C1 segment of cervical spinal cord (tissue), 14 donors: ENCODE results near the gene SMAD3.

Experiments used
- DNase-seq, 14 donors: peaks; one replicate each; lab custom pipeline; 2025; lab: John Stamatoyannopoulos, UW

The SMAD3 gene

DNA sequence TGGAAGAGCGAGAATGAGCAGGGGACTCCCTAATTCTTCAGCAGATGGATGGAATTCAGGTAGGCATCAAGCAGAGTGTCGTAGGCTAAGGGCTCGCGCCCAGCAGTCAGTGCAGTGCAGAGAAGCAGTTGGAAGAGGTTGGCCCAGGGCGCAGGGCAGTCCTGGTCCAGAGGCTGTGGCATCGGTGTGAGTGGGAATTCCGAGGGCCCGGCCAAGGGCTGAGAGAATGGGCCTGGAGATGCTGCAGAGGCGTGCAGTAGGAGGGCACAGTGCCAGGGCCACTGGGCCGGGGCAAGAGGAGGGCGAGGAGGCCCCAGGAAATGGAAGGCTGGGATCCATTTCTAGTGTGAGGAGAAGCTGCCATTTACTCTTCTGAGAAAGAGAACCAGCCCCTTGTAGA, 114.6 kb downstream of the SMAD3 start:
- no peak for DNase-seq

DNA sequence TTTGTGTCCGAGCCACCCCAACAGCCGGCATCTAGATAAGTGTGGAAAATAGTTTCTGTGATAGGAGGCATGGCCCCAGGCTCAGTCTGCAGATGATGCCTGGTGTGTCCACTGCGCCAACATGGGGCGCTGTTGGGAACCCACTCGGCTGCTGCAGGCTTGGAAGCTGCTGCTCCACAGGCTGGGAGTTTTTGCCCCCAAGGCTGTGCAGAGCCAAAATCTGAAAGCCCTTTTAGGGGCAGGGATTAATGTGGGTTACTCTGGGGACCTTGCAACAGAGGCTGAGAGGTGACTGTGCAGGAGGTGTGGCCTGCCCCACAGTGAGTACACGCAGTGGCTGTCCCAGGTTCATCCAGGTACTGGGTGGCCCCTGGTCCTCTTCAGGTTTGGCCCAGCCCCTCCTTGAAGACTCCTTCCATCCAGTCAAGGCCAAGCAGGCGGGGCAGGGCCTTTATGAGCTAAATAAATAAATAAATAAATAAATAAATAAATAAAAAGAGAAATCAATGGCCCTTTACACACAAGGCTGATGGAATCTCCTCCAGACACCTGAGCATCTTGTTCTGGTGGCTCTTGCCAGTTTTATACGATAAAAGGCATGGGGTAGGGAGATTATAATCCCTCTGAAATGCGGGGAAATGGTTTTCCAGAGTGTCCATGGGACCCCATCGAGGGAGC, 115.3 kb downstream of the SMAD3 start:
- no peak for DNase-seq

DNA sequence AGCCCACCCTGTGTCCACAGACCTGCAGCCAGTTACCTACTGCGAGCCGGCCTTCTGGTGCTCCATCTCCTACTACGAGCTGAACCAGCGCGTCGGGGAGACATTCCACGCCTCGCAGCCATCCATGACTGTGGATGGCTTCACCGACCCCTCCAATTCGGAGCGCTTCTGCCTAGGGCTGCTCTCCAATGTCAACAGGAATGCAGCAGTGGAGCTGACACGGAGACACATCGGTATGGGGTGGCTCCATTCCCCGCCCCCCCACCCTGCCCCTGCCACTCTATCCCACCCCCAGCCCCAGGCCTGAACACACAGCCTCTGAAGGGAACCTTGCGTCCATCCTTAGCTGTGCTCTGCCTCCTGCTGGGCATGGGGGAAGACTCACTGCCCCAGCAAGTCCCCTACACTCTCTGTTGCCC, 115.8 kb downstream of the SMAD3 start:
- no peak for DNase-seq

DNA sequence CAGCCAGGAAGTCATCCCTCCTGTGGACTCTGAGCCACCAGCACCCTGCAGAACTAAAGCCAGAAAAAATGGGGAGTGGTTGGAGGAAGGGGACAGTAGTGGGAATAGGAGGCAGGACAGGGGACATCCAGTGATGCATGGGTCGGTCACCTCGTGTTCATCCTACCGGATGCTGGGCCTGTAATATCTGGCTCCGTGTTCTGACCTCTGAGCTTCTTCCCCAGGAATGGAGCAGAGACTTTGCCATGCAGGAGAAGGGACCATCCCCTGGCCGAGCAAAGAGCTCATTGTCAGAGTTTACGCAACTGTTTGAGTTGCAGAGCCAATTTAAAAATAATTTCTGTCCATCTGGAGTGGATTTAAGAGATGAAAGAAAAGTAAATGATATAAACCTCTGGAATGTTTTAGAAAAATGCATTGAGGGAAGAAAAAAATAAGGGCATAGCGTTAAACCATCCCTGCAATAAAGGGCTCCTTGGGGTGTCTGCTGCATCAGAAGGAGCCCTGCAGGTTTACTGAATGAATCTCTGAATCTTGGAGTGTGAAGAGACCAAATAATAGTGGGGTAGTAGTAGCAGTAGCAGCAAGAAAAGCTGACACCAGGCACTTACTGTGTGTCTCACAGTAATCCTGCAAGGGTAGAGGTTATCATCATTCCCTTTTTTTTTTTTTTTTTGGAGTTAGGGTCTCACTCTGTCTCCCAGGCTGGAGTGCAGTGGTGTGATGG, 118.2 kb downstream of the SMAD3 start:
- DNase-seq = no peak

DNA sequence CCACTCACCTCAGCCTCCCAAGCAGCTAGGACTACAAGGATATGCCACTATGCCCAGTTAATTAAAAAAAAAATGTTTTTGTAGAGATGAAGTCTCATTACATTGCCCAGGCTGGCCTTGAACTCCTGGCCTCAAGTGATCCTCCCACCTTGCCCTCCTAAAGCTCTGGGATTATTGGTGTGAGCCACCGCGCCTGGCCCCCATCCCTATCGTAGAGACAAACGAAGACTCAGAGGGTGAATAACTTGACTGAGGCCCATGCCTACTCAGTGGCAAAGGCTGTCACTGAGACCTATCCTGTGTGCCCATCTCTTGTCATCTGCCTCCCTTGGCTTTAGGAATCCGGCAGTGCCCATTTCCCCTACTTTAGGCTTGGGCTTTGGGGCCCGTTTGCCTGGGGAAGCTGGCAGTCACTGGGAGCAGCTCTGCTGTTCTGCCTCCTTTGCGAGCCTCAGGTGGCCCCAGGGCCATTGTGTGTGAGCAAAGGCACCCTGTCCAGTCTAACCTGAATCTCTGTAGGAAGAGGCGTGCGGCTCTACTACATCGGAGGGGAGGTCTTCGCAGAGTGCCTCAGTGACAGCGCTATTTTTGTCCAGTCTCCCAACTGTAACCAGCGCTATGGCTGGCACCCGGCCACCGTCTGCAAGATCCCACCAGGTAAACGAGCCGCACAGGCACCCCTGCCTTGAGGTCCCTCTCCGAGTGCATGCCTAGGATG, 119.0 kb downstream of the SMAD3 start:
- DNase-seq = no peak

DNA sequence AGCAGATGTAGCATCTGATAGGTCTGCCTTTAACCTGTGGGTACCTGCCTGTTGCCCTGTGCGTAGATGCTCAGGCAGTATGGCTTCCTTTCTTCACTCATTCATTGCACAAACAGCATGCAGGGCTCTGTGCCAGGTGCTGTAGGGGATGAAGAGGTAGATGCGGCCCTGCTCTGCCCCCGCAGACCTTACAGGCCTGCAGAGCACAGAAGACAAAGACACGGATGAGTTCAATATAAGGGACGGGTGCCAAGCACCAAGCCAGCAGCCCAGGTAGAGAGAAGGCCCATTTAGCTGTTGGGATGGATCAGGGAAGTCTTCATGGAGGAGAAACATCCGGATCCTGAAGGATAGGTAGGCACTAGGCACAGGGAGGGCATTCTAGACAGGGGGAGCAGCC, 119.6 kb downstream of the SMAD3 start:
- no peak for DNase-seq

DNA sequence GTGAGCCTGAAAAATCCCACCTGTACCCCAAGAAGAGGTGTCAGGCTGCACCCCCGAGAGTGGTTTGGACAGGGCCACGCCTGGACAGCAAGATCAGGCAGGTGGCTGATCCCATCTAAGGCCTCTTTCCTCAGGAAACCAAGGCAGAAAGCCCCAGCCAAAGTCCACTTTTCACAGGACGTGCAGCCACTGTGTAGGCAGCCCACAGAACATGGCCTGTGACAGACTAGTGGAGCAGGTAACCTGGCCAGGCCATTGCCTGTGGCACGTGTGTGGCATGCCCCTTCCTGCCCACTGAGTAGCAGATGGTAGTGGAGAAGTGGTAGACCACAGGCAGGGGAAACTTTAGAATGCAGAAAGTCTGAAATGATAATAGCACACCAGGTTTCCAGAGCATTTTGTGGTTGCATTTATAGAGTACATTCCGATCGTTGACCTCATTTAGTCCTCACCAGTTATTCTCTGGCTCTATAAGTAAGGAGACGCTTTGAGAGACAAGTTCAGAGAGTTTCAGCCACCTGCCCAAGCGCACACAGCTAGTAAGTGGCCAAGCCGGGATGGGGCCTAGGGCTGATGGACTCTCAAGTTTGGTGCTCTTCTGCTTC, 120.3 kb downstream of the SMAD3 start:
- no peak for DNase-seq

DNA sequence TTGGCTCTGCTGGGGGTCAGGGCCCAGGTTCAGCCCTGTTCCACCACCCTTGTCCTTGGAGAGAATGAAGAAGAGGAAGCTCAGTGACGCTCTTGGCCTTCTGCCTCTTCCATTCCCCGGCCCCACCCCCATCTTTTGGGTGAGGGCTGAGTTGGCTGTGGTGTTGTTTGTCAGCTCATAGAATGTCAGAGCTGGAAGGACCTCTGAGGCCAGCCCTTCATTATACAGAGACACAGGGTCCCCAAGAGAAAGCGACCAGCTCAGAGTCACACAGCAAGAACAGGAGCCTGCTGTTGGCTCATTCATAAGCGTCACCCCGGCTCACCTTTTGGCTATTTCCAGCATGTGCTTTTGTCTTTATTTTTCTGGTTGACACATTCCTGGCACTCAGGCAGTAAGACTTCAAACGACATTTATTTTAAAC, 120.8 kb downstream of the SMAD3 start:
- DNase-seq = peak in 6 of 14 donors; percentile 10 to 63 (median 28)

DNA sequence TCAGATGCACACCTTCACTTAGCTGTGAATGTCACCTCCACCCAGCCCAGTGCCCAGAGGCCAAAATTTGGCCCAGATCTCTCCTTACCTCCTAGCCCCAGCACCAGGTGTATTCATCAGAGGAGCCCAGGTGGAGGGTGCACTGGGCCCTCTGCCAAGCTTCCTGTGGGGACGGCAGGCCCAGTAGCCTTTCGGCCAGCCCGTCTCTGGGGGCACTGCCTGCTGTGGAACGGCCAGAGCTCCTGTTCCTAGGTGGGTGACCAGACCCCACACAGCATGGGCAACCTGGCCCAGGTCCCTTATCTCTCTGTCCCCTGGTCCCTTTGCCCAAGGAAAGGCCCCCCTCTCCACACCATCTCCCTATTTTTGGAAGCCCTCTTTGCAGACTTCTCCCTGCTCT, 121.3 kb downstream of the SMAD3 start:
- no peak for DNase-seq

DNA sequence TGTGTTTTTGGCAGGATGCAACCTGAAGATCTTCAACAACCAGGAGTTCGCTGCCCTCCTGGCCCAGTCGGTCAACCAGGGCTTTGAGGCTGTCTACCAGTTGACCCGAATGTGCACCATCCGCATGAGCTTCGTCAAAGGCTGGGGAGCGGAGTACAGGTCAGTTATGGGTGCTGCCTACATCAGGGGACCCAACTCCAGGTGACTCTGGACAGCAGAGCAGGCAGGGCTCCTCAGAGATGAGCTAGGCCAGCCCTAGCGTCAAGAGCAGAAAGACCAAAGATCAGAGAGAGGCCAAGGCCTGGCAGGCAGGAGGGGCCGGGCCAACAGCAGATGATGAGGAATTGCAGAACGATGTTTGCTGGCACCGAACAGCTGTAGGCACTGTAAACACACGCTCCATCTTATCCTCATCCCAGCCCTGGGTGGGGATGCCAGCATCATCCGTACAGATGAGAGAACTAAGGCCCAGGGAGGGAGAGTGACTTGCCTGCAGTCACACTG, 122.0 kb downstream of the SMAD3 start:
- no peak for DNase-seq

DNA sequence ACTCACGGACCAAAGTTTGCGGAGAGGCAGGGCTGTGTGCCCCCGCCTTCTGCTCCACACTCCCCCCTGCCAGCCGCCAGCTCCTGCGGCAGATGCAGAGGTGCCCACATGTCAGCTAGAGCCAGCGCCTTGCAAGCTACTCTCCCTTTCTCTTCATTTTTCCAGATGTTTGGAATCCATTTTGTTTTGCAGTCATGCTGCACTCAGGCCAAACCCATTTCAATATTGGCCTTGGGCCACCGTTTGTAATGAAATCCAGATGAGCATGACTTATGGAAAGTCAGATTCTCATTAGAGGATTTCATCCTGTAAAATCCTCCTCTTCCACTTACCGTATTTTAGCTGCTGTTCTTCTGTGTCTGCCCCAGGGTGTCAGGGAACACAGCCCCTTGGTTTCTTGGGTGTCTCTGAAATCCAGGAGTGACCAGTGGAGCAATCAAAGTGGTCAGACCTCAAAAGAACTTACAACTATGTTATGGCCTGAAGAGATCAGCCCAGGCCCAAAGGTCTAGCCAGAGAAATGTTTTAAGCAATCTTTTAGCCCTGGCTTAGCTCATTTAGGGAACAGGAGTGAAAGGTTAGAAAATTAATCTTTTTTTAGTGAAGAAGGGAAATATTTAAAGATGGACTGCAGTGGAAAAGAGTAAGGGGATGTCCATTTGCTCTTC, 123.3 kb downstream of the SMAD3 start:
- DNase-seq = no peak

DNA sequence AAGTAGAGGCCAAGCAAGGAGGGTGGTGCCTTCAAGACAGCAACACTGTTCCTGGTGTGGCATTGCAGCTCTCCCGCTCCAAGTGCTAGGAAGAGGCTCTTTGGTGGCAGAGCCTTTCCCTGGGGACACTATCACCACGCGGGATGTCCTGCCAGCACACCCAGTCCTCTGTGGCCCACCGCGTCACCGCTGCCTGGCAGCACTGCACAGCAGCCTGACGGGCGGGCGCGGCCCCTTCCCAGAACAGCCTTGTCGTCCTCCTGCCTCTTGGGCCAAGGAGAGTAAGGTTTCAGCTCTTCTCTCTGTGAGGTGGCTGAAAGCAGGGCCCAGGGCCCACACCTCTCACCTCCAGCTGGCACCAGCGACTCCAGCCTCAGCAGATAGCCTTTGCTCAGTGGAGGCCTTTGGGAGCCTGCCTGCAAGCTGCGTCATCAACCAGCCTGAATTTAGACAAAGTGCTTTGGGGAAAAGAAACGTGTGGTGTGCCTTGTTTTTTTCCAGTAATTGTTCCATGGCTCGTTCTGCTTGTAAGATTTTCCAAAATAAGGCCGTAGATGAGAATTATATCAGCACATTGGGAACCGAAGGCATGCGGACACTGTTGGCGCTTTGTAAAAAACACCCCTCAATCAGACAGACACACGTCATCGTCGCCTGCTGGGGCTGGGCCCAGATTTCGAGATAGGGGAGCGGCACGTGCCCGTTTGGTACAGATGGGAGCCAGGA, 124.1 kb downstream of the SMAD3 start:
- DNase-seq = no peak

DNA sequence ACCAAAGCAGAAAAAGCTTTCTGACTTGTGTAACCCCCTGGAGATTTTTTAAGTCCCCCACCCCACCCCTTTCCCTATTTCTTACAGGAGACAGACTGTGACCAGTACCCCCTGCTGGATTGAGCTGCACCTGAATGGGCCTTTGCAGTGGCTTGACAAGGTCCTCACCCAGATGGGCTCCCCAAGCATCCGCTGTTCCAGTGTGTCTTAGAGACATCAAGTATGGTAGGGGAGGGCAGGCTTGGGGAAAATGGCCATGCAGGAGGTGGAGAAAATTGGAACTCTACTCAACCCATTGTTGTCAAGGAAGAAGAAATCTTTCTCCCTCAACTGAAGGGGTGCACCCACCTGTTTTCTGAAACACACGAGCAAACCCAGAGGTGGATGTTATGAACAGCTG, 124.9 kb downstream of the SMAD3 start:
- DNase-seq = no peak

DNA sequence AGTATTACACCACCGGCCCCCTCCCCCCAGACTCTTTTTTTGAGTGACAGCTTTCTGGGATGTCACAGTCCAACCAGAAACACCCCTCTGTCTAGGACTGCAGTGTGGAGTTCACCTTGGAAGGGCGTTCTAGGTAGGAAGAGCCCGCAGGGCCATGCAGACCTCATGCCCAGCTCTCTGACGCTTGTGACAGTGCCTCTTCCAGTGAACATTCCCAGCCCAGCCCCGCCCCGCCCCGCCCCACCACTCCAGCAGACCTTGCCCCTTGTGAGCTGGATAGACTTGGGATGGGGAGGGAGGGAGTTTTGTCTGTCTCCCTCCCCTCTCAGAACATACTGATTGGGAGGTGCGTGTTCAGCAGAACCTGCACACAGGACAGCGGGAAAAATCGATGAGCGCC, 125.4 kb downstream of the SMAD3 start:
- DNase-seq = no peak

DNA sequence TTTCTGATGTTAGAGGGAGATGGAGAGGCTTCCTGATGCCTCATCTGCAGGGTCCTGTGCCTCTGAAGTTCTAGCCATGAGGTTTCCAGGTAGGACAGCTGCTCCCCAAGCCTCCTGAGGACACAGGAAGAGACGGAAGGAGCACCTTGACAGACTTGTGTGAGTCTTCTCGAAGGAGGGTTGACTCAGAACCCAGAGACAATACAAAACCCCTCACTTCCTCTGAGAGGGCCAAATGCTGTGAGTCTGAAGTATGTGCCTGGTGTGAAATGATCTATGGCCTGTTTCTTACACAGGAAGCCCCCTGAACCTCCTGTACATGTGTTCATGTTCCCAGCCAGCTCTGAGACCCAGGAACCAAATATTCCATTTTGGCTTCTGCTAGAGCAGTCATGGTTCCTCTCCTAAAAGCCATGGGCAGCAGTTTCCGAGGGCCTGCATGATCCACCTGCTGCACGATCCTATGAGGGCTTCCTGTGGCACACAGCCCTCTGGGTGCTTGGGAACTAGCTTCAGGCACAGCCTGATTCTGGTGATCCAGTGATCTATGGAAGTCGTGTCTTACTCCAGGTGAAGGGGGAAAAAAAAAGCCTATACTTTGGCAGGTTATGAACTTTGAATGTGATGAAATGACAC, 126.9 kb downstream of the SMAD3 start:
- no peak for DNase-seq

DNA sequence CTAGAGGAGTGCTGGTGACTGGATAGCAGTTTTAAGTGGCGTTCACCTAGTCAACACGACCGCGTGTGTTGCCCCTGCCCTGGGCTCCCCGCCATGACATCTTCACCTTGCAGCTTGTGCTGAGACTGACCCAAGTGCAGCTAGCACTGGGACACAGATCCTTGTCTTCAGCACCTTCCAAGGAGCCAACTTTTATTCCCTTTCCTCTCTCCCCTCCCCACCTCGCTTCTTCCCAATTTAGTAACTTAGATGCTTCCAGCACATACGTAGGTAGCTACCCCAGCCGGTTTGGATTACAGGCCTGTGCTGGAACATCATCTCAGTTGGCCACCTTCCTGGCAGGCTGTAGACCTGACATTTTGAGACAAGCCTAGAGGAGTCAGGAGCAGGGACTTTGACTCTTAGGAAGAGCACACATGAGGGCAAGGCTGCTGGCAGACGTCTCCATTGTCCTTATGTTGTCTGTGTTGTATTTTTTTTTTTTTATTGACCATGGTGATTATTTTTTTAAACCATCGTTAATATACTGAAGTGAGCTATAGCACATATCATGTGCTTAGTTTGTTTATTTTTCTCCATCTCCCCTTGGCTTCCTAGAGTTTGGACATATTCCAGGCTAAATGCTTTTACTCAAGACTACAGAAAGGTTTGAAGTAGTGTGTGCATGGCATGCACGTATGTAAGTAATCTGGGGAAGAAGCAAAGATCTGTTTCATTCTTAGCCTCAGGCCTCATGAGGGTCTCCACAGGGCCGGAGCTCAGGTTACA, 128.0 kb downstream of the SMAD3 start:
- DNase-seq = no peak

DNA sequence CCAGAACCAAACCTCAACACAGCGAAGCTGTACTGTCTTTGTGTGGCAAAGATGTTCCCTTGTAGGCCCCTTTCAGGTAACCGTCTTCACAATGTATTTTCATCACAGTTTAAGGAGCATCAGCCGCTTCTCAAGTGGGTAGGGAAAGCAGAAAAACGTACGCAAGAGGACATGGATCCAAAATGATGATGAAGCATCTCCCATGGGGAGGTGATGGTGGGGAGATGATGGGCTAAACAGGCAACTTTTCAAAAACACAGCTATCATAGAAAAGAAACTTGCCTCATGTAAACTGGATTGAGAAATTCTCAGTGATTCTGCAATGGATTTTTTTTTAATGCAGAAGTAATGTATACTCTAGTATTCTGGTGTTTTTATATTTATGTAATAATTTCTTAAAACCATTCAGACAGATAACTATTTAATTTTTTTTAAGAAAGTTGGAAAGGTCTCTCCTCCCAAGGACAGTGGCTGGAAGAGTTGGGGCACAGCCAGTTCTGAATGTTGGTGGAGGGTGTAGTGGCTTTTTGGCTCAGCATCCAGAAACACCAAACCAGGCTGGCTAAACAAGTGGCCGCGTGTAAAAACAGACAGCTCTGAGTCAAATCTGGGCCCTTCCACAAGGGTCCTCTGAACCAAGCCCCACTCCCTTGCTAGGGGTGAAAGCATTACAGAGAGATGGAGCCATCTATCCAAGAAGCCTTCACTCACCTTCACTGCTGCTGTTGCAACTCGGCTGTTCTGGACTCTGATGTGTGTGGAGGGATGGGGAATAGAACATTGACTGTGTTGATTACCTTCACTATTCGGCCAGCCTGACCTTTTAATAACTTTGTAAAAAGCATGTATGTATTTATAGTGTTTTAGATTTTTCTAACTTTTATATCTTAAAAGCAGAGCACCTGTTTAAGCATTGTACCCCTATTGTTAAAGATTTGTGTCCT, 129.0 kb downstream of the SMAD3 start:
- no peak for DNase-seq

DNA sequence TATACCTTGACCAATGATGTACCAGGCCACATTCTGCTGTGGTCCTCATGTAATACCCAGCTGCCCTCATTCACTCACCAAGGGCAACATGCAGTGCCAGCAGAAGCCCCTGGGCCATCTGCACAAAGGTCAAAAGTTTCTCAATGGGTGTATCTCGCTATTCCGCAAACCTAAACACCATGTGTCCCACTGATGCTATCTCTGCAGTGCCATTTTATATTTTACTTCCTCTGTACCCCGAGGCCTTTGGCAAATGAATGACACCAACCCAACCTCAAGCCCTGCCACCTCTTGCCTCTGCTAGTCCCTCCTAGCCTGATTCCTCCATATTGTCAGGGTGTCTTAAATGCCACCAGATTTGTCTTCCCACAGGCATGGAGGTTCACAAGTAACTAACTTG, 129.9 kb downstream of the SMAD3 start:
- no peak for DNase-seq

DNA sequence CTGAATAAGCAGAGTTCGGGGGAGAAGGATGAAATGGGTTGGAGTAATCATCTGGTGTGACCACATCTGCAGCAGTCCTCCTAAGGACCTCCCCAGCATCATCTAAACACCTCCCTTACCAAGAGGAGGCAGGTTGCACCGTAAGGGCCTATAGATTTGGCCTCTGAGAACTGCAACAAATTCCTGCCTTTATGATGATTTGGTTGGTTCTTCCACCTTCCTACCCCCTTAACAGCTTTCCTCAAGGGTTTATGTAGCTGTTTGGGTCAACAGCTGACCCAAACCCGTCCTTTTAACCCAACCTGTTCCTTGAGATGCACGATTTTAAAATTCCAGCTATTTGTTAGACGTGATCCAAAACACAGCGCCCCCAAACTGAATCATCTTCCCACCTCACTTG, 130.8 kb downstream of the SMAD3 start:
- DNase-seq = no peak
